NB4 (cell line): Measurements from ENCODE around the gene GALNT18.

Experiments
- DNase-seq: peaks from one replicate; pipeline ENCODE4 v3.0.0; 2010; ENCODE audit warnings: low read depth
- H3K4me3 ChIP-seq: one replicate; pipeline ENCODE4 v1.5.1; 2011; ENCODE audit warnings: mild to moderate bottlenecking, low read depth, low read length, moderate library complexity
- MYC ChIP-seq: IDR thresholded peaks from 2 replicates; pipeline ENCODE4 v1.6.1; 2011; ENCODE audit warnings: low read depth, low read length
- POLR2A ChIP-seq: IDR thresholded peaks from 2 replicates; pipeline ENCODE4 v1.6.1; 2011; ENCODE audit warnings: mild to moderate bottlenecking; ENCODE audit not compliant: insufficient read length; ENCODE audit errors: extremely low read depth
- TF ChIP-seq, protein P1 (sequence below): IDR thresholded peaks from 2 replicates; pipeline ENCODE4 v1.6.1; 2011; ENCODE audit warnings: low read depth, low read length
- TF ChIP-seq, protein P2 (sequence below): IDR thresholded peaks from one replicate; pipeline ENCODE4 v1.5.1; 2012; ENCODE audit warnings: low read depth, low read length

The GALNT18 gene

DNA sequence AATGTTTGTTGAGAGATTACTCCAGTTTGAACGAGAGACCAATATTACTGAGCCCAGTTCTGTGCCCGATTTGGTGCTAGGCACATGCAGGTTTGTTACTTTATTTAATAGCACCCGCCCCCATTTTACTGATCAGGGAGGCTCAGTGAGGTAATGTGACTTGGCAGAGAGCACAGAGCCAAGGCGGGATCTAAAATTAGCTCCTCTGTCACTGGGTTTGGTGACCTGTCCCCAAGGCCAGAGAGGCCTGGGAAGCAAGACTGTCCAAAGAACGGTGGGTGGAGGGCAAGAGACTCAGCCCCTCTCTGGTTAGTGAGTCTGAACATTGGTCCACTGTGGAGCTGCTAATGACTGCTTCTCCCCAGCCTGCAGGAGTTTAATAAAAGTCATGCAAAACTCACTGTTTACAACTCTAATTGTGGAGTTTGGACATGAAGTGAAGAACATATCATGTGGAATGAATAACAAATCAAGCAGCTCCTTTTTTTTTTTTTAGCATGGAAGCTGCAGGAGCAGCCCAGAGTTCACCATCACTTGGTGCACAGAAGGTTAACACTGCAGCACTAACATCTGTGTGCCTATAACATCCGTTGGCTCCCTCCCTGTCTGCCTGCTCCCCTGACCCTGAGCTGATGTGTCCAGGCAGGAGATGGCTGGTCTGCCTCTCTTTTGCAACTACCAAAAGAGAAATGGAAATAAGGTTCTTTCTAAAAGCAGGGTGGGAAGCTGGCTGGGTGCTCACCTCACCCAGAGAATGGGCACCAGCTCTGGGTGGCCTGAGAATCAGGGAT lies 307.7 kb downstream of the GALNT18 start:
- TF ChIP-seq POLR2A (no peak), MYC (no peak)
- TF ChIP-seq, protein P1, sequence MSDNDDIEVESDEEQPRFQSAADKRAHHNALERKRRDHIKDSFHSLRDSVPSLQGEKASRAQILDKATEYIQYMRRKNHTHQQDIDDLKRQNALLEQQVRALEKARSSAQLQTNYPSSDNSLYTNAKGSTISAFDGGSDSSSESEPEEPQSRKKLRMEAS = no peak
- TF ChIP-seq, protein P2, sequence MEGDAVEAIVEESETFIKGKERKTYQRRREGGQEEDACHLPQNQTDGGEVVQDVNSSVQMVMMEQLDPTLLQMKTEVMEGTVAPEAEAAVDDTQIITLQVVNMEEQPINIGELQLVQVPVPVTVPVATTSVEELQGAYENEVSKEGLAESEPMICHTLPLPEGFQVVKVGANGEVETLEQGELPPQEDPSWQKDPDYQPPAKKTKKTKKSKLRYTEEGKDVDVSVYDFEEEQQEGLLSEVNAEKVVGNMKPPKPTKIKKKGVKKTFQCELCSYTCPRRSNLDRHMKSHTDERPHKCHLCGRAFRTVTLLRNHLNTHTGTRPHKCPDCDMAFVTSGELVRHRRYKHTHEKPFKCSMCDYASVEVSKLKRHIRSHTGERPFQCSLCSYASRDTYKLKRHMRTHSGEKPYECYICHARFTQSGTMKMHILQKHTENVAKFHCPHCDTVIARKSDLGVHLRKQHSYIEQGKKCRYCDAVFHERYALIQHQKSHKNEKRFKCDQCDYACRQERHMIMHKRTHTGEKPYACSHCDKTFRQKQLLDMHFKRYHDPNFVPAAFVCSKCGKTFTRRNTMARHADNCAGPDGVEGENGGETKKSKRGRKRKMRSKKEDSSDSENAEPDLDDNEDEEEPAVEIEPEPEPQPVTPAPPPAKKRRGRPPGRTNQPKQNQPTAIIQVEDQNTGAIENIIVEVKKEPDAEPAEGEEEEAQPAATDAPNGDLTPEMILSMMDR = no peak
- DNase-seq = no peak
- H3K4me3 ChIP-seq = no peak overlapping the region

DNA sequence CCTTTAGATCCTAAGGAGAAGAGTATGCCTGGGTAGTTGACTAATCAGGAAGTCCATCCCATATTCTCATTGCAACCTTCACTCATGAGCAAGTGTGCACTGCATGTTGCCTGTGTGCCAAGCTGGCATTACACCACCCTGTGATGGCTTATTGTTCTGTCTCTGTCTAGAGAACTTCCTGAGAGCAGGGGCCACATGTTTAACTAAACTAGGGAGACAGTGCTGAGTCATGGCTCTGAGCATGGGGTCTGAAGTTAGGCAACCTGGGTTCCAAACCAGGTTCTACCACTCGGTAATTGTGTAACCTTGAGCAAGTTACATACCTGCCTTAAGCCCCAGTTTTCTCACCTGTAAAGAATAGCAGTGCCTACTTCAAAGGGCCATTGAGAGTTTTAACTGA lies 308.4 kb downstream of the GALNT18 start:
- H3K4me3 ChIP-seq = no peak overlapping the region
- peak; percentile 49 for DNase-seq
- TF ChIP-seq, protein P1 = no peak
- TF ChIP-seq POLR2A = no peak
- no peak for TF ChIP-seq MYC
- TF ChIP-seq, protein P2 = no peak

DNA sequence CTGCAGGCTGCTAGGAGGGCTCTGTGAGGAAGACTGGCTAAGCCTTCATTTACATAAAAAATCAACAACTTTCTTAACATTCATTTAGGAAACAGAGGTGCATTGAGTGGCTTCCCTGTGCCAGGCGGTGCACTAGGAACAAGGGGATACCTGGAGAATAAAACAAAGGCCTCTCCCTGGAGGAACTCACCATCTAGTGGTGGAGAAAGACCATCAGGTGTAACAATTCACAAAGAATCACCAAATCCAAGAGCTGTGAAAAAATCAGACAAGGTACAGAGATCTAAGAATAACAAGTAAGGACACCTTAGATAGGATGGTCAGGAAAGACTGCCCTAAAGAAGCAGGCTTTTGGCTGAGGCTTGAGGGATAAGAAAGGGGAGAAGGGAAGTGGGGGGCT lies 309.1 kb downstream of the GALNT18 start:
- TF ChIP-seq, protein P1 = no peak
- no peak for TF ChIP-seq POLR2A
- no peak for TF ChIP-seq MYC
- TF ChIP-seq, protein P2 = no peak
- no peak overlapping the region for H3K4me3 ChIP-seq
- DNase-seq = no peak

DNA sequence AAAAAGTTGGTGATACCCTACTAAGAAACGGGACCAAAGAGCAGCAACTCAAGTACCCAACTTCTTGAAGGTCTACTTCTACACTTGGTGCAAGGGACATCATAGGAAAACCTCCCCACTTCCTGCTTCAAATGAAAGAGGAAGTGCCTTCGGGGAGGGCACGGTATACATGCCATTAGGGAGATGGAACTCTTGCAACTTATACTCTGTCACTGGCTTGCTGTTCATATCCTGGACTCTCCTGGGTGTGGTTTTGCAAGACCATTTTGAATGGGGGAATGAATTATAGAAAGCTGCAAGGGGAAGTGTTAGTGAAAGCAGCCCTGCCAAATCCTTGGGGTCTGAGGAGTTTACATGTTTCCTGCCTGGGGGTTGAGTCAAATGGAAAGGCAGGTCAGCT lies 310.6 kb downstream of the GALNT18 start:
- TF ChIP-seq, protein P1 = no peak
- TF ChIP-seq, protein P2 = no peak
- TF ChIP-seq MYC (no peak), POLR2A (no peak)
- peak; percentile 92 for DNase-seq

DNA sequence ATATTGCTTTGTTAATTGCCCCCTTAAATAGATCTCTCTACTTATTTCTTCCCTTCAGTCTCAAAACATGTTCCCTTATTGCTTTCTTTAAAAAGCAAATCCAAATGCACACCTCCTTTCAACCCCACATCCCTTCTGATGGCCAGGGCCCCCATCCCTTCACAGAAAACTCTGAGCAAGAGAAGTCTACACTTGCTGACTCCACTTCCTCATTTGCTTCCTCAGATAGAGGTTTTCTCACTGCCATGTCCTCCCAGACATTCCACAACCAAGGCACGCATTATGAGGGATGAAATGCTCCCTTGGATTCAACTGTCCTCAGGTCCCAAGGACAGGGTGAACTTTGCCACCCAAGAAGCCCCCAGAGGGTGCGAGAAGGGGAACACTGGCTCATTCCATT lies 311.9 kb downstream of the GALNT18 start:
- DNase-seq = no peak
- H3K4me3 ChIP-seq = no peak overlapping the region
- TF ChIP-seq, protein P2 = no peak
- no peak for TF ChIP-seq POLR2A
- TF ChIP-seq, protein P1 = no peak
- TF ChIP-seq MYC = no peak

More for the DNA sequence above, 310.6 kb downstream of the GALNT18 start:
- no peak overlapping the region for H3K4me3 ChIP-seq
